ENCODE results near the gene ARID1B. TPM values are rescaled to one million over a fixed set of nuclear protein-coding genes. Genes with fewer than 3 reads are reported as not detected.

Gene ARID1B
- total and polyA plus RNA-seq, 4 donors, result 7.0 to 49.0 (median 24.2) TPM

GRCh38 chr6:157177731-157178336 is 400.7 kb downstream of the ARID1B start:
- Histone ChIP-seq H3K27me3 (ENCODE audit: control insufficient read depth in 4 of 4, insufficient read depth in 4 of 4, low read length in 3 of 4) (no peaks in the 10 kb centered on the region), H3K4me3 (ENCODE audit: low read depth in 1 of 3, low read length in 3 of 3) (no peak overlapping the region), H3K27ac (ENCODE audit: low read depth in 1 of 2, low read length in 2 of 2) (no peak overlapping the region), H3K36me3 (ENCODE audit: control insufficient read depth in 4 of 4, insufficient read depth in 3 of 4, low read depth in 1 of 4, low read length in 3 of 4) (peaks cover 3 to 5% (median 4%) of the 10 kb centered on the region in 4 donors), H3K9ac (ENCODE audit: low read depth in 1 of 2, low read length in 2 of 2) (no peak overlapping the region), H3K4me1 (ENCODE audit: control insufficient read depth in 4 of 4, insufficient read depth in 4 of 4, low read length in 3 of 4) (no peaks in the 10 kb centered on the region), H3K9me3 (ENCODE audit: control insufficient read depth in 4 of 4, low read length in 3 of 4) (no peaks in the 10 kb centered on the region)
- no peak for DNase-seq (ENCODE audit: low spot score)
- 92% methylated on average over 15 of the region's 15 CpGs for WGBS
- no peak for TF ChIP-seq EGR1 (IDR thresholded peaks at IDR 0.05; ENCODE audit: low read depth in 2 of 2)
- no peak for TF ChIP-seq YY1 (IDR thresholded peaks at IDR 0.05)
- no peak for TF ChIP-seq HNF4G (IDR thresholded peaks at IDR 0.05)
- TF ChIP-seq RXRA (IDR thresholded peaks at IDR 0.05), result no peak
- TF ChIP-seq, protein P1, sequence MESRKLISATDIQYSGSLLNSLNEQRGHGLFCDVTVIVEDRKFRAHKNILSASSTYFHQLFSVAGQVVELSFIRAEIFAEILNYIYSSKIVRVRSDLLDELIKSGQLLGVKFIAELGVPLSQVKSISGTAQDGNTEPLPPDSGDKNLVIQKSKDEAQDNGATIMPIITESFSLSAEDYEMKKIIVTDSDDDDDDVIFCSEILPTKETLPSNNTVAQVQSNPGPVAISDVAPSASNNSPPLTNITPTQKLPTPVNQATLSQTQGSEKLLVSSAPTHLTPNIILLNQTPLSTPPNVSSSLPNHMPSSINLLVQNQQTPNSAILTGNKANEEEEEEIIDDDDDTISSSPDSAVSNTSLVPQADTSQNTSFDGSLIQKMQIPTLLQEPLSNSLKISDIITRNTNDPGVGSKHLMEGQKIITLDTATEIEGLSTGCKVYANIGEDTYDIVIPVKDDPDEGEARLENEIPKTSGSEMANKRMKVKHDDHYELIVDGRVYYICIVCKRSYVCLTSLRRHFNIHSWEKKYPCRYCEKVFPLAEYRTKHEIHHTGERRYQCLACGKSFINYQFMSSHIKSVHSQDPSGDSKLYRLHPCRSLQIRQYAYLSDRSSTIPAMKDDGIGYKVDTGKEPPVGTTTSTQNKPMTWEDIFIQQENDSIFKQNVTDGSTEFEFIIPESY (IDR thresholded peaks at IDR 0.05), result no peak
- no peak for TF ChIP-seq NR2F2 (IDR thresholded peaks at IDR 0.05)

DNA sequence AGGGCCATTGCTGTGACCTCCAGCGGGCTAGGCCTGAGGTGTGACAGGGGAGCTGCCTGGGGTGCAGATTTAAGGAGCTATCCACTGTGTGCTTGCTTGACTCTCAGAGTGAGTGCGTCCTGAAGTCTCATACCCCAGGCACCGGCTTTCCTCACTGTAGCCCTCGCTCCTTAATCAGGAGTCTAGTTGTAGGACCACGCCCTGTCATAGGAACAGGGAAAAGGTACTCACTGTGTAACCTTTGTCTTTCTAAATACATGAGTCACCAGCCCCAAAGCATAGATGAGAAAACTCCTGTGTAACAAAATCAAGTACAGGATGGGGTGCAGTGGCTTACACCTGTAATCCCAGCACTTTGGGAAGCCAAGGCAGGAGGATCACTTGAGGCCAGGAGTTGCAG is 404.5 kb downstream of the ARID1B start:
- TF ChIP-seq FOXA1 (IDR thresholded peaks at IDR 0.05) (no peak), HNF4G (IDR thresholded peaks at IDR 0.05) (no peak)
- TF ChIP-seq, protein P2, sequence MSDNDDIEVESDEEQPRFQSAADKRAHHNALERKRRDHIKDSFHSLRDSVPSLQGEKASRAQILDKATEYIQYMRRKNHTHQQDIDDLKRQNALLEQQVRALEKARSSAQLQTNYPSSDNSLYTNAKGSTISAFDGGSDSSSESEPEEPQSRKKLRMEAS (IDR thresholded peaks at IDR 0.05), result no peak
- TF ChIP-seq, protein P3, sequence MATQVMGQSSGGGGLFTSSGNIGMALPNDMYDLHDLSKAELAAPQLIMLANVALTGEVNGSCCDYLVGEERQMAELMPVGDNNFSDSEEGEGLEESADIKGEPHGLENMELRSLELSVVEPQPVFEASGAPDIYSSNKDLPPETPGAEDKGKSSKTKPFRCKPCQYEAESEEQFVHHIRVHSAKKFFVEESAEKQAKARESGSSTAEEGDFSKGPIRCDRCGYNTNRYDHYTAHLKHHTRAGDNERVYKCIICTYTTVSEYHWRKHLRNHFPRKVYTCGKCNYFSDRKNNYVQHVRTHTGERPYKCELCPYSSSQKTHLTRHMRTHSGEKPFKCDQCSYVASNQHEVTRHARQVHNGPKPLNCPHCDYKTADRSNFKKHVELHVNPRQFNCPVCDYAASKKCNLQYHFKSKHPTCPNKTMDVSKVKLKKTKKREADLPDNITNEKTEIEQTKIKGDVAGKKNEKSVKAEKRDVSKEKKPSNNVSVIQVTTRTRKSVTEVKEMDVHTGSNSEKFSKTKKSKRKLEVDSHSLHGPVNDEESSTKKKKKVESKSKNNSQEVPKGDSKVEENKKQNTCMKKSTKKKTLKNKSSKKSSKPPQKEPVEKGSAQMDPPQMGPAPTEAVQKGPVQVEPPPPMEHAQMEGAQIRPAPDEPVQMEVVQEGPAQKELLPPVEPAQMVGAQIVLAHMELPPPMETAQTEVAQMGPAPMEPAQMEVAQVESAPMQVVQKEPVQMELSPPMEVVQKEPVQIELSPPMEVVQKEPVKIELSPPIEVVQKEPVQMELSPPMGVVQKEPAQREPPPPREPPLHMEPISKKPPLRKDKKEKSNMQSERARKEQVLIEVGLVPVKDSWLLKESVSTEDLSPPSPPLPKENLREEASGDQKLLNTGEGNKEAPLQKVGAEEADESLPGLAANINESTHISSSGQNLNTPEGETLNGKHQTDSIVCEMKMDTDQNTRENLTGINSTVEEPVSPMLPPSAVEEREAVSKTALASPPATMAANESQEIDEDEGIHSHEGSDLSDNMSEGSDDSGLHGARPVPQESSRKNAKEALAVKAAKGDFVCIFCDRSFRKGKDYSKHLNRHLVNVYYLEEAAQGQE (IDR thresholded peaks at IDR 0.05), result no peak
- H3K9ac ChIP-seq (ENCODE audit: low read depth in 1 of 2, low read length in 2 of 2), result no peak overlapping the region
- no peaks in the 10 kb centered on the region for H3K9me3 ChIP-seq (ENCODE audit: control insufficient read depth in 4 of 4, low read length in 3 of 4)
- no peak overlapping the region for H3K4me3 ChIP-seq (ENCODE audit: low read depth in 1 of 3, low read length in 3 of 3)
- H3K36me3 ChIP-seq (ENCODE audit: control insufficient read depth in 4 of 4, insufficient read depth in 3 of 4, low read depth in 1 of 4, low read length in 3 of 4), result peaks cover 5 to 9% (median 6%) of the 10 kb centered on the region in 4 donors
- peaks cover 0 to 9% (median 6%) of the 10 kb centered on the region in 4 donors for H3K4me1 ChIP-seq (ENCODE audit: control insufficient read depth in 4 of 4, insufficient read depth in 4 of 4, low read length in 3 of 4)
- no peaks in the 10 kb centered on the region for H3K27me3 ChIP-seq (ENCODE audit: control insufficient read depth in 4 of 4, insufficient read depth in 4 of 4, low read length in 3 of 4)
- no peak for DNase-seq (ENCODE audit: low spot score)
- no peak overlapping the region for H3K27ac ChIP-seq (ENCODE audit: low read depth in 1 of 2, low read length in 2 of 2)
- 92% methylated on average over 5 of the region's 5 CpGs for WGBS

DNA sequence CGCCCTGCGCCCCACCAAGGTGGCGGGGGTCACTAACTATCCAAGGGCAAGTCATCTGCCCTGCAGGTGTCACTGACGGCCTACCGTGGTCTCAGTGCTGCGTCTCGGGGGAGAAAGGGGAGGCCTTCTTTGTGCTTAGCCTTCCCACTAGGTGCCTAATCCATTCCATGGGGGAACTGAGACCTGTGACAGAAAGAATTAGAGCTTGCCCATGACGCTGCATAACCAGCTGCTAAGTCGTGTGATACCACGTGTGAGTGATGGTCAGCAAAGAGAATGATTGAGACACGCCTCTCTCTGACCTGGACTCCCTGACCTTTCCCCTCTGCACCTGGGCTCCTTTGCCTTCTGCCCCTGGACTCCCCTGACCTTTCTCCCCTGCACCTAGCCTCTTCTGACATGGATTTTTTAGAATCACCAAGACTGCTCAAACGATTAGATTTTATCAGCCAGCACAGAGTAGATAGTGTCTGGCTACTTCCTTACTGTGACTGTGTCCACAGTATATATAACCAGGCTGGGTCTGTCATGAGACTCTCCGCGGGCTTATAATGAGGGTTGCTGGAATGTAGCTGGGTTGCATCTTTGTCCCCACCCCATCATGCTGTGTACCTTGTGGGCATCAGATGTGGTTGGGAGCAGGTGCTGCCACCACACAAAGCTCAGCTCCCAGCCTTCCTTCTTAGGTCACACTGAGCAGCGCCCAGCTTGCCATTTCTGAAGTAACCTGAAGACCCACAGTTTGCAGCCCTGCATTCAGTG is 405.5 kb downstream of the ARID1B start:
- Histone ChIP-seq H3K36me3 (ENCODE audit: control insufficient read depth in 4 of 4, insufficient read depth in 3 of 4, low read depth in 1 of 4, low read length in 3 of 4) (peaks cover 5 to 9% (median 7%) of the 10 kb centered on the region in 4 donors), H3K27ac (ENCODE audit: low read depth in 1 of 2, low read length in 2 of 2) (no peak overlapping the region), H3K4me3 (ENCODE audit: low read depth in 1 of 3, low read length in 3 of 3) (no peak overlapping the region), H3K9me3 (ENCODE audit: control insufficient read depth in 4 of 4, low read length in 3 of 4) (no peaks in the 10 kb centered on the region), H3K27me3 (ENCODE audit: control insufficient read depth in 4 of 4, insufficient read depth in 4 of 4, low read length in 3 of 4) (no peaks in the 10 kb centered on the region), H3K4me1 (ENCODE audit: control insufficient read depth in 4 of 4, insufficient read depth in 4 of 4, low read length in 3 of 4) (peaks cover 4 to 17% (median 12%) of the 10 kb centered on the region in 4 donors), H3K9ac (ENCODE audit: low read depth in 1 of 2, low read length in 2 of 2) (no peak overlapping the region)
- DNase-seq (ENCODE audit: low spot score), result no peak
- 79% methylated on average over 15 of the region's 15 CpGs for WGBS
- TF ChIP-seq RXRA (IDR thresholded peaks at IDR 0.05), result peak in 1 of 2 donors; percentile 37
- TF ChIP-seq, protein P1 (IDR thresholded peaks at IDR 0.05), result no peak
- TF ChIP-seq HNF4A (conservative IDR thresholded peaks at IDR 0.05), result peak; percentile 33 to 77
- no peak for TF ChIP-seq YY1 (IDR thresholded peaks at IDR 0.05)

All from liver (tissue), 9 donors.